ENCODE data around the gene CHCHD6. TPM values are rescaled to one million over a fixed set of nuclear protein-coding genes. Genes with fewer than 3 reads are reported as not detected.

Gene CHCHD6
- total RNA-seq, 1 experiment from 2014 or later: 18.7 TPM

DNA sequence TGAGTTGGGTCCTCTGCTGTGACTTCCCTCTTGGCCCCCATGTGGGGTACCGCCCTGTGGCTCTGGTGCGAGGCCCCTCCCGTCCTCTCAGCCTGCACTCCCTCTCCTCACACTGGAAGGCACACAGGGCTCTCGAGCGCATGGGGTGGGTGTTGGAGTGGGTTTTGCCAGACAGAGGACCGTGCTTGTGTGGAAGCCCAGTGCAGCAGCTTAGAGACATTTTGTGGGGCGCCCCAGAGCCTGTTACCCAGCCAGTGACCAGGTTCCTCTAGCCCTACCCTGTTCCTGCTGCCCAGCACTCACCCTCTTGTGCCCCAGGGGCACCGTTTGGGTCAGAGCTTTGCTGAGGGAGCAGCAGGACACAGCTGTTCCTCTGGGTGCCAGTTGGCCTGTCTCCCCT lies 288.7 kb downstream of the CHCHD6 start:
- no peak for DNase-seq (ENCODE audit: low read depth)

DNA sequence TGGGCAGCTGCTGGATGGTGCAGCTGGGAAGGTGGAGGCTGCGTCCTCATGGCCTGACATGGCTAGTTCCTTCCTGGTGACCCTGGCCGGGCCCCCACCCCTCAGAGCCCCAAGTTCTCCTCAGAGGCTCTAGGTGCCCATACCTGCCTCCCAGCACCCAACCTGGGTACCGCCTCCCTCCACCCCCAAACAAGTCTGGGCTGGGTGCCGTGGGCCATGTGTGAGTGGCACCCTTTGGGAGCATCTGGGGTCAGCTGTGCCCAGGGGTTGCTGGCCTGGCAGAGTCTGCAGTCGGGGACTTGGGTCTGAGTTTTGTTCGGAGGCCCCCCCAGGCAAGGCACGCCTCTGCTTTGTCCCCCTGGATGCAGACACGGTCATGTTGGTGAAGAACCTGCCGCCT lies 289.4 kb downstream of the CHCHD6 start:
- no peak for DNase-seq (ENCODE audit: low read depth)

DNA sequence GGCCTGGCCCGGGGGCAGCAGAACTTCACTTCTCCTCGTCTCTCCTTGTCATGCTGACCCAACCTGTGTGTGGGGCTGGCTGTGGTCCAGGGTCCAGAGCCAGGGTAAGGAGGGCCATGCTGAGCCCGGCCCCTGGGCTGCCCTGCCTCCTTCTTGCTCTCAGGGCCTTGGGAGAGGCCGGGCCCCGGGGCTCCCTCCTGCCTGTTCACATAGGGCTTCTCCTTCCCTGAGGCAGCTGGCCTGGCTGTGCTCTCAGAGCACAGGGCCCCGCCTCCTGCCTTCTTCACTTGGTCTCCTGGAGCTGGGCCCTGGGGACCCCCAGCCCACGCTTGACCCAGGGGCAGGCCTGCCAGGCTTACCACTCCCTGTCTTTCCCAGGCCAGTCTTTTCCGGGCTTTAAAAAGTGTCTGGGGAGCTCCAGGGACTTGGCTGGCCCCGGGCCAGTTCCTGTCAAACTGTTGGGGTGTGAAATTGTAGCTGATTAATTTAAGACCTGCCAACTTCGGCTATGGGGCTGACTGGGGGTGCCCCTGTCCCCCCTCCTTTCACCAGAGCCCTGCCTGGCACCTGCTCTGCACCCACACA lies 290.7 kb downstream of the CHCHD6 start:
- no peak for DNase-seq (ENCODE audit: low read depth)

DNA sequence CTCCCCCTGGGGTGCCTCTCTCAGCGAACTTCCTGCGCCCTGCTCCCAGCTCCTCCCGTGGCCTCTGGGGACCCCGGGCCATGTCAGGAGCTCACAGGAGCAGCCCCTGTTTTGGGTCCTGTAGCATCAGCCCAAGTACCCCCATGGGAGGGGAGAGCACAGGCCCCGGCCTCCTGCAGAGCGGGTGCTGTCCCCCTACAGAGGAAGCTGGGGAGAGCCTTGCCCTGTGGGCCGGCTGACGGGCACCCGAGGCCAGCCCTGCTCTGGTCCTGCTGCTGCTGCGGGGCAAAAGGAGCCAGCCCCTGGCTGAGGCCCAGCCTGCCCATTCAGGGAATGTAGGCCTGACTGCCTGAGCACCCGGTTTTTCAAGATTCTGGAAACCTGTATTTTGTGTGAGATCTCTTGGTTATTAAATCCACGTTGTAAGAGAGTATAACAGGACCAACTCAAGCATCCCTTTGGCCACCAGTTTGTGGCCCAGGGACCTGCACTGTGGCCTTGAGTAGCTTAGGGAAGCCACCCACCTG lies 291.3 kb downstream of the CHCHD6 start:
- DNase-seq (ENCODE audit: low read depth): no peak

DNA sequence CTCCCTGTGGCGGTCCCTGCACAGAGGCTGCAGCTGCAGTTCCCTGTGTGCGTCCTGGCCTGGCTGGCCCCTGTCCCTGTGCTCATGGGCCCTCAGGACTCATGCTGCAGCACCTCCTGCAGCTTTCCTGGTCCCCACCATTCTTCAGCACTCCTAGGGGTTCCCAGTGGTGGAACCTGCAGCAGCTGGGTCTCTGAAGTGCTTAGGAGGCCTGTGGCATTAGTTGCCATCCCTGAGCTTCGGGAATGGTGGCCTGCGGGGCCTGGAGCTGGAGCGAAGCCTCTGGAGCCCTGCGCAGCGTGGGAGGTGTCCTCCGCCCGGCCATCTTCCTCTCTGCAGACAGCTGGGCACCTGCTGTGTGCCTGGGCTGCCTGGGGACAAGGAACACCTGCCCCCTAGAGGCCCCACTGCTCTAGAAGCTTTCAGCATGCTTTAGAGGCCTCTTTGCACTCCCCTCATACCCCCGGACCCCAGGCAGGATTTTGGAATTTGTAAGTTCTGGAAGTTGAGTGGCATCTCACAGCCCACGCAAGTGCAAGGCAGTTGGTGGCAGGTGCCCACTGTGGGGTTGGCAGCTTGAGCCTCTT lies 292.0 kb downstream of the CHCHD6 start:
- no peak for DNase-seq (ENCODE audit: low read depth)

DNA sequence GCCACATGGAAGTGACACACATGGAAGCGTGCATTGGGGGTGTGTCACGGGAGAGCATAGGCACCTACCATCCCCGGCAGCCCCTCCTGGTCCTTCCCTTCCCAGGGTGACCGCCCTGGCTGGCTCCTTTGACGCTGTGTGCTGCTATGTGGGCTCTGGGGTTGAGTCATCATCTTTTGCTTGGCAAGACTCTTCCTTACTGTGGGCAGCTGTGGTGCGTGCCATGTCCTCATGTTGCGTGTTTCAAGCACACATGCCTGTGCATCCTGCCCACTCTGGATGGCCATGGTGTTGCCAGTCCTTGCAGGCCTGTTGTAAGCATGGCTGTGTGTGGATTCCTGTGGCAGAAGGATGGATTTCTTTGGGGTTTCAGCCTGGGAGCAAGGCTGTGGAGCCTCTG lies 292.9 kb downstream of the CHCHD6 start:
- DNase-seq (ENCODE audit: low read depth): peak; percentile 83

DNA sequence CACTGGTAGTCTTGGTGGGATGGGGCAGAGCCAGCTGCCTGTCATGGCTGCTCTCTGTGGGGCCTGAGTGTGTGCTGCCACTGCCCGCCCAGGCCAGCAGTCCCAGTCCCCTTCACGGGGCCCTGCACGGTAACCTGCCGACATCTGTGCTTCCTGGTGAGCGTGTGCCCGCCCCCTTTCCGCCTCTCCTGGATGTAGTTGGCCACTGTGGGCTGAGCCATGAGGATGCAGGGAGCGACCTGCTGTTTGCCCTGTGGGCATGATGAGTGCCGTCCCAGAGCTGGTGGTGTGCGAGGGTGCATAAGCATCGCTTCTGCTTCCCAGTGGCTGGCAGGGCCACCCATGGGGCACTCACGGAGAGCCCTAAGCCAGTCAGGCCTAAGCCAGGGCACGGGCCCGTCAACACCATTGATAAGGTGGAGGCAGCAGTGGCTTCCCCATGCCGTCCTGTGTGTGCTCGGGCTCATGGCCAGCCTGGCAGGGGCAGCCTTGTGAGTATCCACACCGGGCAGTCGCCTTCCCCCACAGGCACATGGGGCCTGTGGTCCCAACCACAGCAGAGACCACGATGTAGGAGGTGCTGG lies 293.5 kb downstream of the CHCHD6 start:
- DNase-seq (ENCODE audit: low read depth): no peak

DNA sequence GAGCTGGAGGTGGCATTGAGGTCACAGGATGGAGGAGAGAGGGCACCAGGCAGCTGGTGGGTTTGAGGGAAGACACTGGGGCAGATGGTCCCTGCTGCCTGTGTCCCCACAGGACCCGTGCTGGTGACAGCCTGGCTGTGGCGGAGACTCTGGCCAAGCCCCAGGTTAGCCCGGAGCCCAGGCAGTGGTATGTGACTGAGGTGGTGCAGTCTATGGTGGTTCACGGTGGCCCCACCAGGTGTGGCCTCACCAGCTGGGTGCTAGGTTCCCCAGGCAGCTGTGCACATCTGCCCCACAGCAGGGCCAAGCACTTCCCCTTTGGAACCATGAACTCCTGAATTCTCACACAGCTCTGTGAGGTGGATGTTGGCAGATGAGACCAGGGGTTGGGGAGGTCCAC lies 294.3 kb downstream of the CHCHD6 start:
- no peak for DNase-seq (ENCODE audit: low read depth)

DNA sequence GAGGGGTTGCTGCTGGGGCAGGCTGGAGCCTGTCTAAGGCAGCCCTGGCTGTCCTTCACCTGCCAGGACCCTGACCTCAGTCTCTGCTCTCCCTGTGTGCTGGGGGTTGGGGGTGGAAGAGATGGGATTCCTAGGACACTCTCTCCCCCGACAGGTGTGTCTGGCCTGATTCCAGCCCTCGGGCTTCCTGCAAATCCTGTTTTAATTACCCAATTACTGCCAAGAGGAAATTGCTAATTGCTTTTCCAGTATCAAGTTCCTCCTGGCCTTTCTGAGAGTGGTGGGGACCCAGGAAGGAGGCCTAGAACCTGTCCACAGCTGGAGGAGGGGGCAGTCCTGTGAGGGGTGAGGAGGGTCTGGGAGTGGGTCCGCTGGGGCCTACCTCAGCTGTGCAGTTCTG lies 294.7 kb downstream of the CHCHD6 start:
- DNase-seq (ENCODE audit: low read depth): no peak

DNA sequence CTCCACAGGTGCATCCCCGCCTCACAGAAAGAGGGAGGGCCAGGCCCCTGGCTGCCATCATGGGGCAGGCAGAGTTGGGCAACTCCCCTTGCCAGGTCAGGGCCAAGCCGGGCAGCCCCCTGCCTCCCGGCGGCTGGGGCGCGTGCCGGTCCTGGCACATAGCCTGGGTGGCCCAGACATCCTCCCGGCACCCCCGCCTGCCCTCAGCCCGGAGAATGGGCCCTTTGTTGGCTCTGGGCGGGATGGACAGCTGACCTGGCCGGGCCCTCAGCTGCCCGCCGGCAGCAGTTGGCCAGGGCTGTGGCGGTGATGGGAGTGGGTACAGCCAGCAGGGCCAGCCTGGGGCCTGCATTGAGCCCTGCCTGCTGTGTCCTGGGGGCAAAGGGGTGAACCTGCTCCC lies 295.3 kb downstream of the CHCHD6 start:
- DNase-seq (ENCODE audit: low read depth): no peak

DNA sequence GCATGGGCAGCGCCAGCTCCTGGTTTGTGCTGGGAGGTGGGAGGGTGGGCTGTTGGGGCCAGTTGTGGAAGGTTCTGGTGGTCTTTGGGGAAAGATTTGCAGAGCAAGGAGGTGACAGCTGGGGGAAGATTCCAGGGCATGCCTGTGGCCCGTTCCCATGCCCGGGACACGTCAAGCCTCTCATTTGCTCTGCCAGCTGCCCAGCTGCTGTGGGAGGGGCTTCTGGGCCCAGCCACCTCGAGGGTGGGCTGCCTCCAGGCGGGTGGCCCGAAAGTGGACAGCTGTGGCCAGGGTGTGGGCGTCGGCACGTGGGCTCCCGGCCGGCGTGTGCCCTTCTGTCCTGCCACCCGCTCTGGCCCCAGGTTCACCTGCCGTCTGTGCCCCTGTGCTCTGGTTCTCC lies 296.1 kb downstream of the CHCHD6 start:
- no peak for DNase-seq (ENCODE audit: low read depth)

DNA sequence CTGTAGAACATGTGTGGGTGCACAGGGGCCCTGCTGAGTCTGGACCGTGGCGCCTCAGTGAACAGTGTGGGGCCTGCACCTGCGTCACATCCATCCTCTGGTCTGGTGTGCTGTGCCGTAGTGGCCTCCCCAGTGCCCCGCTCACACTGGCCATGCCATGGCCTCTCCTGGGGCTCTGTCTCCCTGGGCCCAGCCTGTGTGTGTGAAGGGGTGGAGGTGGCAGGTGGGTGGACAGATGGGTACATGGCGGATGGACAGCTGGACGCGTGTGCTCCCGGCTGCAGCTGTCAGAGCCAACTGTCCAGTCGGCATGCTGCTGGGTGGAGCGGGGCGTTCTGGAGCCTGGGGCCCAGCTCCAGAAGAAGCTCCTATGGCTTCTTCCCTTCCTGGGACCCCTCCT lies 296.7 kb downstream of the CHCHD6 start:
- DNase-seq (ENCODE audit: low read depth): no peak

DNA sequence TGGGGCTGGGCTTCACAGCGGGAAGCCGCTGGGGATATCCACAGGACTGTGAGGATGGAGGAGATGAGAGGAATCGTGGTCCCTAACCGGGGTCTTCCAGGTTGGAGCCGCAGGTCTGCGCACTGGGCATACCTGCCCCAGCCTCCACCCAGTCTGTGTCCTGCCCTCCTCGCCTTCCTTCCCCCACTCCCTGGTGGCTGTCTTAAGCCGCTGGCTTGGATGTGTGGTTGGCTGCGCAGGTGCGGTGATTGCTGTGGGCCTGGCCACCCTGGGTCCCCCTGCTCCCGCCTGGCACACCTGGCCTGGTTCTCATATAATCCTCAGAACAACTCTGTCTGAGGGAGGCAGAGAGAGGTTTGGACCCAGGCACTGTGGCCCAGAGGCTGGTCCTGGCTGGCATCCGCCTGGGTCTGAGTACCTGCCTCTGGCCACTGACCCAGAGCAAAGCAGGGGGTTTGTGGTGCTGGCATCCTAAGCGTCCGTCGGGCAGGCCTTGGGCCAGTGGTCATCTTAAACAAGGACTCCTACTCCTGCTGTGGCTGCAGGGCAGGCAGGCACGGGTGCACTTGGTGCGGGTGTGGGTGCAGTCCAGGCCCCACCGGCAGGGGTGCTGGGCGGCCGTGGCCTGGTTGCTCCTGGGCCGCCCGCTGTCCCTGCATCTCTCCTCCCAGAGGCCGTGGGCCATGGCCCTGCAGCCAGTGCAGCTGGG lies 297.6 kb downstream of the CHCHD6 start:
- no peak for DNase-seq (ENCODE audit: low read depth)

DNA sequence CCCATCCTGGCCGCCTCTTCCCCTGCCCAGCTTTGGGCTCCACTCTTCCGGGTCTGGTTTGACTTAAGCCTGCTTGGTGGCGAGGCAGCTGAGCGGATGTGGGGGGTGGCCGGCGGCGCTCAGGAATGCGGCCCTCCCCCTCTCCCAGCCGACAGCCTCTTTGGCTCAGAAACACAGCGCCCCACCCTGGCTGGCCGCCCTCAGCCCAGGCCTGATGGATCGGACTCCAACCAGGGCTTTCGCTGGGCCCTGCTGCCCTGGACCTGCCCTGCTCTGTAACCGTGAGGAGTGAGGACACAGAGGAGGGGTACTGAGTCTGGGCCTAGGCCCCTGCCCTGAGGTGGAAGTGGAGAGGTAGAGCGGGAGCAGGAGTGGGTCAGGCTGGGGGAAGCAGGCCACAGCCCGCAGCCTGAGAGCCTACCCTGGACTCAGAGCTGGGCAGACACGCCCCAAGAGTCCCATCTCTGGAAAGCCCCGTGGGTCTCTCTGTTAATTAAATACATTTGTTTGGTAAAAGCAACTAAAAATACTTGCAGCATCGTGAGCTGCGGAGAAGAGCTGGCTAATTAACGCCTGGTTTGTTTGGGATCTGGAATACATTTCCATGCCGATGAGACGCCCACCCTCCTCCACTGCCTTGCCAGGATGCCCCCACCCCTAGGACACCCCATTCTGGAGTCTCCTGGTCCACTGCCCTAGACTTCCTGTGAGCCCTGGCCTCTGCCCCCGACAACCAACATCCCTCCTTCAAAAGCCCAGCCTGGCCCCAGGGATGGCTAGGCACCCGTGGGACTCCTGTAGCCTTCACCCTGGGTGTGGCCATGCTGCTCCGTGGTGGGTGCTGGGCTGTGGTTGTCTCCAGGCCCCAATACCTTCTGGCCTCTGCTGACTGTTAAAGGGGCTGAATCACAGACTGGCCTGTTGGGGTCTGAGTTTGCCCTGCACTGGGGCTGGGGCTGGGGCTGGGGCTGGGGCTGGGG lies 298.4 kb downstream of the CHCHD6 start:
- DNase-seq (ENCODE audit: low read depth): peak; percentile 97

DNA sequence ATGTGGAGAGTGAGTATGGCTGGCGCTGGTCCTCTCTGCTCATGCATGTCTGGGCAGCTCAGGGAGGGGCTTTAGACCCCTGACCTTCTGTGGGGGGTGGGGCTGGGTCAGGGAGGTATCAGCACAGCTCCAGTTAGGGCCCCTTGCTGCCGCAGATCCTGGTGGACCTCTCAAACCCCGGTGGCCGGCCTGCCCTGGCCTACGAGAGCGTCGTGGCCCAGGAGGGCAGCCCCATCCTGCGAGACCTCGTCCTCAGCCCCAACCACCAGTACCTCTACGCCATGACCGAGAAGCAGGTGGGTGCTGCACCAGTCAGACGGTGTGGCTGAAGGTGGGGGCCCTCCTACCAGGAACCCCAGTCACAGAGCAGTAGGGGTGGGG lies 299.1 kb downstream of the CHCHD6 start:
- DNase-seq (ENCODE audit: low read depth): no peak

DNA sequence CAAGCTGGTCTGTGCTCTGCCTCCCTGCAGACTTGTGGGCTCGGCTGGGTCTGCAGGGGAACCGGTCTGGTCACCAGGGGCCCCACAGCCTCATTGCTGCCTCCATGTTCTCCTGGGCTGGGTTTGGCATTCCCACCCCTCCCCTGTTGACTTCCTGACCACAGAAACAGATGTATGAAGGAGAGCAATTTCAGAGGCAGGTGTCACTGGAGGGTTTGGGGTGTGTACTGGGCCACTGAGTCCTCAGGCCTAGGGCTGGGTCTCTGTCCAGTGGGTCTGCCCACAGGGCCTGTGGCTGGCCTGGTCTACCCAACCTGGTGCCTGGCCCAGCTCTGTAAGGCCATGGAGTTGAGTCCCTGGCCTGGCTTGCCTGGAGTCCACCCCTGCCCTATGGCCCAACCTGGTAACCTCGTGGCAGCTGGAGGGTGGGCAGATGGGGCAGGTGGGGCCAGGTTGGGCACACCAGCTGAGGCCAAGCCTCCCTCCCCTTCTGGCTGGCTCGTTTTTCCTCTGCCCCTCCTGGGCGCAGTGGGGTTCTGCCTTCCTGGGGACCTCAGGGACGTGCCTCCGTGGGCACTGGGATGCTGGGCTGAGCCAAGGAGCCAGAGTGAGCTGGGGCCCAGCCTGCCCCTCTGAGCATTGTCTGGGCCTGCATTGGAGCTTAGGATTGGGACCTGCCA lies 299.7 kb downstream of the CHCHD6 start:
- peak; percentile 45 for DNase-seq (ENCODE audit: low read depth)

DNA sequence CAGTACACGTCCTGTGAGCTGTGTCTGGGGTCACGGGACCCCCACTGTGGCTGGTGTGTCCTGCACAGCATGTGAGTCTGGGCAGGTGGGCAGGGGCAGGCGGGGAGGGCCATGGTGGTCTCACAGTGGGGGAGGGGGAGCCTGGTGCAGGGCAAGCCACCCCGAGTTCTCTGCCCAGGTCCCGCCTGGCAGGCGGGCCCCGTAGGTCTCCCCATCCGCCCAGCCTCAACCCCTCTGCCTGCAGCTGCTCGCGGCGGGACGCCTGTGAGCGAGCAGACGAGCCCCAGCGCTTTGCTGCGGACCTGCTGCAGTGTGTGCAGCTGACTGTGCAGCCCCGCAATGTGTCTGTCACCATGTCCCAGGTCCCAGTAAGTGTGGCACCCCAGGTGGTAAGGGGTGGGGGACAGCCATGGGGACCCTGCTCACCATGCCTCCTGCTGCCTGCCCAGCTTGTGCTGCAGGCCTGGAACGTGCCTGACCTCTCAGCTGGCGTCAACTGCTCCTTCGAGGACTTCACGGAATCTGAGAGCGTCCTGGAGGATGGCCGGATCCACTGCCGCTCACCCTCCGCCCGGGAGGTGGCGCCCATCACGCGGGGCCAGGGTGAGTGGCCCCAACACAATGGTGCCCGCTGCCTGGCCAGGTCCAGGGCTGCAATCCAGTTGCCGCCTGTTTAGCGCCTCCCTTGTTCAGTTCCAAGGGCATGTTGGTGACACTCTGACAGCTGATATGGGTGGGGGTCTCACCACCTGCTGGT lies 300.8 kb downstream of the CHCHD6 start:
- no peak for DNase-seq (ENCODE audit: low read depth)

DNA sequence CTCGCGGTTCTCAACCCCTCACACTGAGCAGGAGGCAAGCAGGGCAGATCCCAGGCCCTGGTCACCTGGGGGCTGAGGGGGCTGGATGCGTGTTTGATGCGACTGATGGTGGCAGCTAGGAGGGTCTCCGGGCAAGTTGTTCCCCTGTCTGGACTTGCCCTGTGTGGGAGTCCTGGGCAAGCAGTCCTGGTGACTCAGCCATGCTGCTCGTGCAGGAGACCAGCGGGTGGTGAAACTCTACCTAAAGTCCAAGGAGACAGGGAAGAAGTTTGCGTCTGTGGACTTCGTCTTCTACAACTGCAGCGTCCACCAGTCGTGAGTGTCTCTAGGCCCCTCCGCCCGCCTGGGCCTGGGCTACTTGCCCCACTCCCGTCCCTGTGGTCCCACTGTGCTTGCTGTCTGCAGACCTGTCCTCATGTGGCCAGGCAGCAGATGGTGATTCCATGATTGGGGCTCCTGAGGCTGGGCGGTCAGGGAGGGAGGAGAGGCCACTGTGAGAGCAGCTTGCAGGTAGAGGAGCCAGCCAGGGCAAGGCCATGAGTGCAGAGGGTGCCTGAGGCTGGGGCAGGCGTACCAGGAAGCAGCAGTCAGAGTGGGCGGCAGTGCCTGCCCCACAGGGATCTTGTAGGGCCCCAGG lies 301.9 kb downstream of the CHCHD6 start:
- DNase-seq (ENCODE audit: low read depth): no peak

DNA sequence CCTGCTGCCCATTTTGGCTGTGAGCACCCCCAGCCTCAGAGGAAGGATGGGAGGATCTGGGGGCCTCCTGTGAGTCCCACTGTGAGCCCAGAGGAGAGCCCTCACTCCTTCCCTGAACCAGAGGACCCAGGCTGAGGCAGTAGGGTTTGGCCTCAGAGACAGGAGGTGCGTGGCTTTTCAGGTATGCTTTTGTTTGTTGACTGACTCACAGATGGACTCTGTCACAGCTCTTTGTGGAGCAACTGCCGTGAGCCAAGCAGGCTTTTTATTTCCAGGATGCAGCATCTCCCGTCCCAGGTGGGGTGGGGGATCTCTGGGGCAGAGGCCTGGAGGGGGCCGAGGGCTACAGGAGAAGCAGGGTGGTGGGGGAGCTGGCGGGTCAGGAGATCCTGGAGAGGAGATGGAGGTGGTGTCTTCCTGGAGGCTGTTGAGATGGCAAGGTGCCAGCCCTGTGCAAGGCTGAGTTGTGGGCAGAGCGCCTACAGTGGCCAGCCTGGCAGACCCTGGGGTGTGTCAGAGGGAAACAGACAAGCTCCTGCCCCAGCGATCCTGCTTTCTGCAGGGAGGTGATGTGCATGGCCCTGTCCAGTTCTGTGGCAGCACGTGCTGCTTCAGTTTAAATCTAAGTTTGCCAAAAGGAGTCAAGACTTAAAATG lies 302.9 kb downstream of the CHCHD6 start:
- DNase-seq (ENCODE audit: low read depth): no peak
